ENCODE data around the gene HELZ2.

GRCh38 chr20:63619505-63619904 is 45.5 kb upstream of the HELZ2 start:
- TF ChIP-seq CTCF (IDR thresholded peaks at IDR 0.05), result no peak
- no peak for TF ChIP-seq POLR2A (IDR thresholded peaks at IDR 0.05)
- no peak for TF ChIP-seq POLR2AphosphoS5 (IDR thresholded peaks at IDR 0.05)
